KMS-11 (cell line): ENCODE measurements around the gene DAD1.

Source experiments
- H2AFZ ChIP-seq: fragments of 200-600 bp; sonication (generic); 2 replicates; pipeline ENCODE4 v1.6.1; 2016; ENCODE audit warnings: antibody characterized with exemption, mixed run types, low read depth
- H3K27ac ChIP-seq: fragments of 200-600 bp; sonication (generic); 2 replicates; pipeline ENCODE4 v1.6.1; 2016; ENCODE audit warnings: mild to moderate bottlenecking, mixed run types
- H3K27me3 ChIP-seq: fragments of 200-600 bp; sonication (generic); 2 replicates; pipeline ENCODE4 v1.6.1; 2017; ENCODE audit warnings: mild to moderate bottlenecking, low read depth, mixed run types, moderate library complexity; ENCODE audit not compliant: insufficient read depth
- H3K36me3 ChIP-seq: fragments of 200-600 bp; sonication (generic); 2 replicates; pipeline ENCODE4 v1.6.1; 2017; ENCODE audit warnings: mild to moderate bottlenecking, mixed run types; ENCODE audit not compliant: insufficient read depth
- H3K4me1 ChIP-seq: fragments of 200-600 bp; sonication (generic); 2 replicates; pipeline ENCODE4 v1.6.1; 2016; ENCODE audit warnings: mild to moderate bottlenecking, low read depth, mixed run types; ENCODE audit not compliant: poor library complexity, severe bottlenecking
- H3K4me2 ChIP-seq: fragments of 200-600 bp; sonication (generic); 2 replicates; pipeline ENCODE4 v1.7.0; 2016; ENCODE audit warnings: mild to moderate bottlenecking, mixed run types
- H3K4me3 ChIP-seq: fragments of 200-600 bp; sonication (generic); IDR thresholded peaks from 2 replicates; pipeline ENCODE4 v1.6.1; 2017; ENCODE audit warnings: low read depth, low read length, mixed read lengths; ENCODE audit not compliant: insufficient read depth
- H3K79me2 ChIP-seq: fragments of 200-600 bp; sonication (generic); 2 replicates; pipeline ENCODE4 v1.6.1; 2016; ENCODE audit warnings: low read depth, mixed run types; ENCODE audit not compliant: insufficient read depth
- H3K9ac ChIP-seq: fragments of 200-600 bp; sonication (generic); 2 replicates; pipeline ENCODE4 v1.6.1; 2016; ENCODE audit warnings: mild to moderate bottlenecking, mixed run types
- H4K20me1 ChIP-seq: fragments of 200-600 bp; sonication (generic); 2 replicates; pipeline ENCODE4 v1.6.1; 2016; ENCODE audit warnings: mild to moderate bottlenecking, mixed run types; ENCODE audit not compliant: insufficient read depth
- CTCF ChIP-seq: fragments of 200-600 bp; sonication (generic); conservative IDR thresholded peaks from 2 replicates; pipeline ENCODE4 v1.6.1; 2017; ENCODE audit warnings: low read depth, mild to moderate bottlenecking, antibody characterized with exemption, low read length, moderate library complexity, mixed read lengths

The DAD1 gene

GRCh38 chr14:22587247-22587646 is 1.8 kb downstream of the DAD1 start:
- H3K27me3 ChIP-seq: no peaks in the 10 kb centered on the region
- TF ChIP-seq CTCF: no peak
- no peak overlapping the region for H3K4me3 ChIP-seq
- peaks cover 52% of the 10 kb centered on the region for H3K79me2 ChIP-seq
- H3K4me1 ChIP-seq: peaks cover 69% of the 10 kb centered on the region
- H3K9ac ChIP-seq: no peak overlapping the region; the same call in 1 of the 2 replicates
- no peaks in the 10 kb centered on the region for H3K36me3 ChIP-seq
- H3K4me2 ChIP-seq: peak overlapping the region; percentile 52
- H4K20me1 ChIP-seq: no peaks in the 10 kb centered on the region
- H2AFZ ChIP-seq: no peak overlapping the region
- H3K27ac ChIP-seq: peak overlapping the region; percentile 94; the same call in 1 of the 2 replicates

- H4K20me1 ChIP-seq: no peaks in the 10 kb centered on the region
- no peak overlapping the region for H3K4me3 ChIP-seq
- no peak overlapping the region for H3K9ac ChIP-seq
- no peak for TF ChIP-seq CTCF
- H2AFZ ChIP-seq: no peak overlapping the region
- H3K27me3 ChIP-seq: no peaks in the 10 kb centered on the region
- H3K4me1 ChIP-seq: peaks cover 70% of the 10 kb centered on the region
- no peak overlapping the region for H3K27ac ChIP-seq
- H3K79me2 ChIP-seq: peaks cover 63% of the 10 kb centered on the region
- H3K36me3 ChIP-seq: no peaks in the 10 kb centered on the region
- no peak overlapping the region for H3K4me2 ChIP-seq
Observed at GRCh38 chr14:22583994-22584393, 5.0 kb downstream of the DAD1 start.

GRCh38 chr14:22580625-22581024 is 8.4 kb downstream of the DAD1 start:
- no peak for TF ChIP-seq CTCF
- no peak overlapping the region for H3K9ac ChIP-seq
- H3K4me3 ChIP-seq: no peak overlapping the region
- H3K4me2 ChIP-seq: no peak overlapping the region
- peaks cover 83% of the 10 kb centered on the region for H3K4me1 ChIP-seq
- no peaks in the 10 kb centered on the region for H3K36me3 ChIP-seq
- no peaks in the 10 kb centered on the region for H4K20me1 ChIP-seq
- H3K27ac ChIP-seq: no peak overlapping the region
- H3K79me2 ChIP-seq: peaks cover 57% of the 10 kb centered on the region
- no peak overlapping the region for H2AFZ ChIP-seq
- no peaks in the 10 kb centered on the region for H3K27me3 ChIP-seq

GRCh38 chr14:22579881-22580280 is 9.1 kb downstream of the DAD1 start:
- Histone ChIP-seq H3K9ac (no peak overlapping the region), H3K4me3 (no peak overlapping the region), H3K4me2 (no peak overlapping the region; the same call in 1 of the 2 replicates), H3K79me2 (peaks cover 57% of the 10 kb centered on the region), H4K20me1 (no peaks in the 10 kb centered on the region), H2AFZ (no peak overlapping the region), H3K4me1 (peaks cover 76% of the 10 kb centered on the region), H3K27ac (peak overlapping the region; percentile 53; the same call in 1 of the 2 replicates), H3K27me3 (no peaks in the 10 kb centered on the region), H3K36me3 (no peaks in the 10 kb centered on the region)
- TF ChIP-seq CTCF: no peak
